ENCODE data around the gene GRIP1. TPM values are rescaled to one million over a fixed set of nuclear protein-coding genes. Genes with fewer than 3 reads are reported as not detected.

GRIP1 gene
- polyA plus RNA-seq, 2 donors: 1.5 to 2.4 TPM

GRCh38 chr12:66636771-66637170 lies 42.1 kb downstream of the GRIP1 start:
- no peak overlapping the region for H3K4me3 ChIP-seq (ENCODE audit: low read depth in 1 of 2, low read length in 2 of 2)
- no peaks in the 10 kb centered on the region for H3K27me3 ChIP-seq (ENCODE audit: control insufficient read depth in 1 of 2, insufficient read depth in 2 of 2, low read length in 2 of 2)
- no peaks in the 10 kb centered on the region for H3K9me3 ChIP-seq (ENCODE audit: control insufficient read depth in 2 of 2, insufficient read depth in 1 of 2, low read depth in 1 of 2, low read length in 1 of 2)
- 75 to 76% methylated on average over 3 of the region's 3 CpGs for WGBS, 2 donors
- H3K36me3 ChIP-seq (ENCODE audit: control insufficient read depth in 2 of 2, insufficient read depth in 2 of 2, low read length in 1 of 2): no peaks in the 10 kb centered on the region
- H3K4me1 ChIP-seq (ENCODE audit: control insufficient read depth in 2 of 2, insufficient read depth in 2 of 2, low read length in 1 of 2): no peaks in the 10 kb centered on the region
- no peak overlapping the region for H3K27ac ChIP-seq (ENCODE audit: low read depth in 2 of 2, low read length in 1 of 2)

GRCh38 chr12:66633676-66634075 lies 45.2 kb downstream of the GRIP1 start:
- no peaks in the 10 kb centered on the region for H3K36me3 ChIP-seq (ENCODE audit: control insufficient read depth in 2 of 2, insufficient read depth in 2 of 2, low read length in 1 of 2)
- WGBS, 2 donors: 39 to 57% methylated on average over 1 of the region's 1 CpG
- H3K4me3 ChIP-seq (ENCODE audit: low read depth in 1 of 2, low read length in 2 of 2): no peak overlapping the region
- H3K27ac ChIP-seq (ENCODE audit: low read depth in 2 of 2, low read length in 1 of 2): no peak overlapping the region
- H3K4me1 ChIP-seq (ENCODE audit: control insufficient read depth in 2 of 2, insufficient read depth in 2 of 2, low read length in 1 of 2): no peaks in the 10 kb centered on the region
- H3K9me3 ChIP-seq (ENCODE audit: control insufficient read depth in 2 of 2, insufficient read depth in 1 of 2, low read depth in 1 of 2, low read length in 1 of 2): no peaks in the 10 kb centered on the region
- no peaks in the 10 kb centered on the region for H3K27me3 ChIP-seq (ENCODE audit: control insufficient read depth in 1 of 2, insufficient read depth in 2 of 2, low read length in 2 of 2)

- Histone ChIP-seq H3K4me1 (ENCODE audit: control insufficient read depth in 2 of 2, insufficient read depth in 2 of 2, low read length in 1 of 2) (no peaks in the 10 kb centered on the region), H3K27me3 (ENCODE audit: control insufficient read depth in 1 of 2, insufficient read depth in 2 of 2, low read length in 2 of 2) (no peaks in the 10 kb centered on the region), H3K4me3 (ENCODE audit: low read depth in 1 of 2, low read length in 2 of 2) (no peak overlapping the region), H3K27ac (ENCODE audit: low read depth in 2 of 2, low read length in 1 of 2) (no peak overlapping the region), H3K36me3 (ENCODE audit: control insufficient read depth in 2 of 2, insufficient read depth in 2 of 2, low read length in 1 of 2) (no peaks in the 10 kb centered on the region), H3K9me3 (ENCODE audit: control insufficient read depth in 2 of 2, insufficient read depth in 1 of 2, low read depth in 1 of 2, low read length in 1 of 2) (no peaks in the 10 kb centered on the region)
- 50 to 59% methylated on average over 5 of the region's 5 CpGs for WGBS, 2 donors
These were observed 49.6 kb downstream of the GRIP1 start for GRCh38 chr12:66629138-66629870.

GRCh38 chr12:66627988-66628317 lies 50.9 kb downstream of the GRIP1 start:
- Histone ChIP-seq H3K4me3 (ENCODE audit: low read depth in 1 of 2, low read length in 2 of 2) (no peak overlapping the region), H3K4me1 (ENCODE audit: control insufficient read depth in 2 of 2, insufficient read depth in 2 of 2, low read length in 1 of 2) (no peaks in the 10 kb centered on the region), H3K27me3 (ENCODE audit: control insufficient read depth in 1 of 2, insufficient read depth in 2 of 2, low read length in 2 of 2) (no peaks in the 10 kb centered on the region), H3K36me3 (ENCODE audit: control insufficient read depth in 2 of 2, insufficient read depth in 2 of 2, low read length in 1 of 2) (no peaks in the 10 kb centered on the region), H3K27ac (ENCODE audit: low read depth in 2 of 2, low read length in 1 of 2) (no peak overlapping the region), H3K9me3 (ENCODE audit: control insufficient read depth in 2 of 2, insufficient read depth in 1 of 2, low read depth in 1 of 2, low read length in 1 of 2) (no peaks in the 10 kb centered on the region)
- WGBS, 2 donors: 66 to 72% methylated on average over 2 of the region's 2 CpGs

GRCh38 chr12:66627270-66627987 lies 51.4 kb downstream of the GRIP1 start:
- Histone ChIP-seq H3K4me3 (ENCODE audit: low read depth in 1 of 2, low read length in 2 of 2) (no peak overlapping the region), H3K4me1 (ENCODE audit: control insufficient read depth in 2 of 2, insufficient read depth in 2 of 2, low read length in 1 of 2) (no peaks in the 10 kb centered on the region), H3K9me3 (ENCODE audit: control insufficient read depth in 2 of 2, insufficient read depth in 1 of 2, low read depth in 1 of 2, low read length in 1 of 2) (no peaks in the 10 kb centered on the region), H3K36me3 (ENCODE audit: control insufficient read depth in 2 of 2, insufficient read depth in 2 of 2, low read length in 1 of 2) (no peaks in the 10 kb centered on the region), H3K27ac (ENCODE audit: low read depth in 2 of 2, low read length in 1 of 2) (no peak overlapping the region), H3K27me3 (ENCODE audit: control insufficient read depth in 1 of 2, insufficient read depth in 2 of 2, low read length in 2 of 2) (no peaks in the 10 kb centered on the region)
- WGBS, 2 donors: 66 to 71% methylated on average over 4 of the region's 4 CpGs

GRCh38 chr12:66624806-66625205 lies 54.1 kb downstream of the GRIP1 start:
- Histone ChIP-seq H3K27ac (ENCODE audit: low read depth in 2 of 2, low read length in 1 of 2) (no peak overlapping the region), H3K9me3 (ENCODE audit: control insufficient read depth in 2 of 2, insufficient read depth in 1 of 2, low read depth in 1 of 2, low read length in 1 of 2) (no peaks in the 10 kb centered on the region), H3K4me1 (ENCODE audit: control insufficient read depth in 2 of 2, insufficient read depth in 2 of 2, low read length in 1 of 2) (no peaks in the 10 kb centered on the region), H3K4me3 (ENCODE audit: low read depth in 1 of 2, low read length in 2 of 2) (no peak overlapping the region), H3K36me3 (ENCODE audit: control insufficient read depth in 2 of 2, insufficient read depth in 2 of 2, low read length in 1 of 2) (no peaks in the 10 kb centered on the region), H3K27me3 (ENCODE audit: control insufficient read depth in 1 of 2, insufficient read depth in 2 of 2, low read length in 2 of 2) (no peaks in the 10 kb centered on the region)
- 86 to 89% methylated on average over 2 of the region's 2 CpGs for WGBS, 2 donors

- no peaks in the 10 kb centered on the region for H3K36me3 ChIP-seq (ENCODE audit: control insufficient read depth in 2 of 2, insufficient read depth in 2 of 2, low read length in 1 of 2)
- H3K27me3 ChIP-seq (ENCODE audit: control insufficient read depth in 1 of 2, insufficient read depth in 2 of 2, low read length in 2 of 2): no peaks in the 10 kb centered on the region
These were observed 55.4 kb downstream of the GRIP1 start for GRCh38 chr12:66623455-66623854.

GRCh38 chr12:66620688-66621087 lies 58.2 kb downstream of the GRIP1 start:
- Histone ChIP-seq H3K27me3 (ENCODE audit: control insufficient read depth in 1 of 2, insufficient read depth in 2 of 2, low read length in 2 of 2) (no peaks in the 10 kb centered on the region), H3K4me1 (ENCODE audit: control insufficient read depth in 2 of 2, insufficient read depth in 2 of 2, low read length in 1 of 2) (no peaks in the 10 kb centered on the region), H3K36me3 (ENCODE audit: control insufficient read depth in 2 of 2, insufficient read depth in 2 of 2, low read length in 1 of 2) (no peaks in the 10 kb centered on the region), H3K4me3 (ENCODE audit: low read depth in 1 of 2, low read length in 2 of 2) (no peak overlapping the region), H3K27ac (ENCODE audit: low read depth in 2 of 2, low read length in 1 of 2) (no peak overlapping the region), H3K9me3 (ENCODE audit: control insufficient read depth in 2 of 2, insufficient read depth in 1 of 2, low read depth in 1 of 2, low read length in 1 of 2) (no peaks in the 10 kb centered on the region)
- WGBS, 2 donors: 66 to 67% methylated on average over 2 of the region's 2 CpGs

More at GRCh38 chr12:66623455-66623854, 55.4 kb downstream of the GRIP1 start:
- Histone ChIP-seq H3K4me1 (ENCODE audit: control insufficient read depth in 2 of 2, insufficient read depth in 2 of 2, low read length in 1 of 2) (no peaks in the 10 kb centered on the region), H3K27ac (ENCODE audit: low read depth in 2 of 2, low read length in 1 of 2) (no peak overlapping the region), H3K4me3 (ENCODE audit: low read depth in 1 of 2, low read length in 2 of 2) (no peak overlapping the region), H3K9me3 (ENCODE audit: control insufficient read depth in 2 of 2, insufficient read depth in 1 of 2, low read depth in 1 of 2, low read length in 1 of 2) (no peaks in the 10 kb centered on the region)

GRCh38 chr12:66620026-66620425 lies 58.9 kb downstream of the GRIP1 start:
- no peaks in the 10 kb centered on the region for H3K9me3 ChIP-seq (ENCODE audit: control insufficient read depth in 2 of 2, insufficient read depth in 1 of 2, low read depth in 1 of 2, low read length in 1 of 2)
- 39 to 61% methylated on average over 1 of the region's 1 CpG for WGBS, 2 donors
- H3K27me3 ChIP-seq (ENCODE audit: control insufficient read depth in 1 of 2, insufficient read depth in 2 of 2, low read length in 2 of 2): no peaks in the 10 kb centered on the region
- no peaks in the 10 kb centered on the region for H3K4me1 ChIP-seq (ENCODE audit: control insufficient read depth in 2 of 2, insufficient read depth in 2 of 2, low read length in 1 of 2)
- no peak overlapping the region for H3K27ac ChIP-seq (ENCODE audit: low read depth in 2 of 2, low read length in 1 of 2)
- H3K4me3 ChIP-seq (ENCODE audit: low read depth in 1 of 2, low read length in 2 of 2): no peak overlapping the region
- H3K36me3 ChIP-seq (ENCODE audit: control insufficient read depth in 2 of 2, insufficient read depth in 2 of 2, low read length in 1 of 2): no peaks in the 10 kb centered on the region

GRCh38 chr12:66617991-66618390 lies 60.9 kb downstream of the GRIP1 start:
- WGBS, 2 donors: 80 to 83% methylated on average over 3 of the region's 3 CpGs
- no peak overlapping the region for H3K4me3 ChIP-seq (ENCODE audit: low read depth in 1 of 2, low read length in 2 of 2)

More at GRCh38 chr12:66617991-66618390, 60.9 kb downstream of the GRIP1 start:
- Histone ChIP-seq H3K27ac (ENCODE audit: low read depth in 2 of 2, low read length in 1 of 2) (no peak overlapping the region), H3K27me3 (ENCODE audit: control insufficient read depth in 1 of 2, insufficient read depth in 2 of 2, low read length in 2 of 2) (no peaks in the 10 kb centered on the region), H3K4me1 (ENCODE audit: control insufficient read depth in 2 of 2, insufficient read depth in 2 of 2, low read length in 1 of 2) (no peaks in the 10 kb centered on the region), H3K9me3 (ENCODE audit: control insufficient read depth in 2 of 2, insufficient read depth in 1 of 2, low read depth in 1 of 2, low read length in 1 of 2) (no peaks in the 10 kb centered on the region), H3K36me3 (ENCODE audit: control insufficient read depth in 2 of 2, insufficient read depth in 2 of 2, low read length in 1 of 2) (no peaks in the 10 kb centered on the region)

All from esophagus (tissue), 2 donors.